ENCODE data around the gene CASR. TPM values are rescaled to one million over a fixed set of nuclear protein-coding genes. Genes with fewer than 3 reads are reported as not detected.
A peak's percentile ranks its signal among the peaks of the same experiment; 100 is the strongest.

Gene CASR
- total RNA-seq, 4 donors from 2014 or later: 0.37 to 1.4 TPM; not detected in 2

GRCh38 chr3:122234117-122234516, 50.6 kb downstream of the CASR start:
- Histone ChIP-seq H3K27me3 (no peaks in the 10 kb centered on the region), H3K27ac (no peak overlapping the region), H3K4me3 (no peak overlapping the region), H3K4me1 (no peaks in the 10 kb centered on the region), H3K9me3 (no peaks in the 10 kb centered on the region), H3K36me3 (no peaks in the 10 kb centered on the region)
- TF ChIP-seq POLR2AphosphoS5 (IDR thresholded peaks at IDR 0.05) (no peak), CTCF (IDR thresholded peaks at IDR 0.05) (no peak), EP300 (IDR thresholded peaks at IDR 0.05; ENCODE audit: low read depth) (no peak), POLR2A (IDR thresholded peaks at IDR 0.05) (no peak)
- in situ Hi-C loops (cut with MboI; ENCODE audit: low pct_ligation_motif_present in 1 of 4, low pct_unique_long_range_greater_than_20kb in 1 of 4, low sequenced_read_pairs in 3 of 4) (no loop called here), intact Hi-C loops (cut with DNase I; ENCODE audit: low total_unique reads) (no loop called here)
- 27 to 55% methylated on average over 1 of the region's 1 CpG for WGBS, 2 donors (ENCODE audit: low coverage in 1 of 2)
- DNase-seq: no peak

GRCh38 chr3:122235147-122235546, 51.7 kb downstream of the CASR start:
- intact Hi-C loops (cut with DNase I; ENCODE audit: low total_unique reads) (no loop called here), in situ Hi-C loops (cut with MboI; ENCODE audit: low pct_ligation_motif_present in 1 of 4, low pct_unique_long_range_greater_than_20kb in 1 of 4, low sequenced_read_pairs in 3 of 4) (no loop called here)
- no peak for DNase-seq
- TF ChIP-seq POLR2AphosphoS5 (IDR thresholded peaks at IDR 0.05) (no peak), CTCF (IDR thresholded peaks at IDR 0.05) (no peak), POLR2A (IDR thresholded peaks at IDR 0.05) (no peak), EP300 (IDR thresholded peaks at IDR 0.05; ENCODE audit: low read depth) (no peak)
- Histone ChIP-seq H3K27ac (no peak overlapping the region), H3K4me3 (no peak overlapping the region), H3K27me3 (no peaks in the 10 kb centered on the region), H3K36me3 (no peaks in the 10 kb centered on the region), H3K9me3 (no peaks in the 10 kb centered on the region), H3K4me1 (no peaks in the 10 kb centered on the region)
- 78 to 79% methylated on average over 3 of the region's 3 CpGs for WGBS, 2 donors (ENCODE audit: low coverage in 1 of 2)

DNA sequence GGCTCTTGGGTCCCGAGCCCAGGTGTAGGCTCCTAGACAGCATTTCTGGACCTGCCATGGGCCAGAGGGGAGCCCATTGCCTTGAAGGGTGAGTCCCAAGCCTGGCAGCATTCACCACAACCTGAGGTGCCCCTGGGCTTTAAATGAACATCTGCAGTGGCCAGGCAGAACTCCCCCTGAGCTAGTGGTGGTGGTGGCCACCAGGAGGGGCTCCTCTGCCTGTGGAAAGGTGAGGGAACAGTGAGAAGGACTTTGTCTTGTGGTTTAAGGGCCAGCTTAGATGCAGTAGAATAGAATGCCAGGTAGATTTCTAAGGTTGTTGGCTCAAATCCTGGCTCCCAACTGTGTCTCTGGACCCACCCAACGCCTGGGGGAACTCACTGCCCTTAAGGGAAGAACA, 55.6 kb downstream of the CASR start:
- in situ Hi-C loops (cut with MboI; ENCODE audit: low pct_ligation_motif_present in 1 of 4, low pct_unique_long_range_greater_than_20kb in 1 of 4, low sequenced_read_pairs in 3 of 4): no loop called here
- WGBS, 2 donors (ENCODE audit: low coverage in 1 of 2): 86% methylated on average over 2 of the region's 2 CpGs; no CpG with 5 or more reads in 1 of the 2 donors

GRCh38 chr3:122245513-122246174, 62.2 kb downstream of the CASR start:
- no peak for TF ChIP-seq EP300 (IDR thresholded peaks at IDR 0.05; ENCODE audit: low read depth)
- TF ChIP-seq CTCF (IDR thresholded peaks at IDR 0.05): peak in 1 of 5 experiments; percentile 12
- in situ Hi-C loops (cut with MboI; ENCODE audit: low pct_ligation_motif_present in 1 of 4, low pct_unique_long_range_greater_than_20kb in 1 of 4, low sequenced_read_pairs in 3 of 4) (no loop called here), intact Hi-C loops (cut with DNase I; ENCODE audit: low total_unique reads) (no loop called here)

More for the DNA sequence above, 55.6 kb downstream of the CASR start:
- DNase-seq: no peak
- Histone ChIP-seq H3K9me3 (no peaks in the 10 kb centered on the region), H3K27me3 (no peaks in the 10 kb centered on the region), H3K27ac (no peak overlapping the region), H3K4me1 (no peaks in the 10 kb centered on the region), H3K4me3 (no peak overlapping the region), H3K36me3 (no peaks in the 10 kb centered on the region)
- intact Hi-C loops (cut with DNase I; ENCODE audit: low total_unique reads): no loop called here
- TF ChIP-seq POLR2A (IDR thresholded peaks at IDR 0.05) (no peak), EP300 (IDR thresholded peaks at IDR 0.05; ENCODE audit: low read depth) (no peak), CTCF (IDR thresholded peaks at IDR 0.05) (no peak), POLR2AphosphoS5 (IDR thresholded peaks at IDR 0.05) (no peak)

More at GRCh38 chr3:122245513-122246174, 62.2 kb downstream of the CASR start:
- no peaks in the 10 kb centered on the region for H3K4me1 ChIP-seq
- no peaks in the 10 kb centered on the region for H3K36me3 ChIP-seq
- H3K27ac ChIP-seq: peak overlapping the region in 2 of 4 donors; percentile 36 to 50
- no peak overlapping the region for H3K4me3 ChIP-seq
- no peaks in the 10 kb centered on the region for H3K9me3 ChIP-seq
- H3K27me3 ChIP-seq: no peaks in the 10 kb centered on the region
- WGBS, 2 donors (ENCODE audit: low coverage in 1 of 2): 28 to 65% methylated on average over 7 of the region's 7 CpGs
- DNase-seq: no peak

Measured in transverse colon (tissue), 4 donors.